ENCODE measurements around the gene EPS8L3. TPM values are rescaled to one million over a fixed set of nuclear protein-coding genes. Genes with fewer than 3 reads are reported as not detected.
A peak's percentile ranks its signal among the peaks of the same experiment; 100 is the strongest.

EPS8L3 gene
- total and polyA plus RNA-seq, 4 donors = 0.46 to 36.7 TPM; not detected in 2

DNA sequence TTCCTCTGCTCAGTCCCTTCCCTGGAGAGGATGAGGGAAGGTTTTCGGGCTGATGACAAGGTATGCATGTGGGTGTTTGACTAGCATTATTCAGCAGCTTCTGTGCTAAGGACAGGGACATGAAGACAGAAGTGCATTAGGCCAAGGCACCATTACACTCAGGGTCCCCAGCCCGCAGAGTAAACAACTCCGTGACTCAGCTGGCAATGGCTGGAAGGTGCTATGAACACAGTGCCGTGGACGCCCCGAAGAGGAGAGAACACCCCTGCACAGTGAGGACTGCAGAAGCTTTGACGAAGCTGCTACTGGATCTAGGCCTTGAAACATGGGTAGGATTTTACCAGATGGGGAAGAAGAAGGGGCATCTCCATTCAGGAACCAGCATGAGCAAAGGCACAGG is 13.7 kb upstream of the EPS8L3 start:
- ATAC-seq (ENCODE audit: low FRiP score) (no peak), DNase-seq (peak in 1 of 2 donors; percentile 63)
- H3K4me1 ChIP-seq (ENCODE audit: control insufficient read depth in 1 of 2, insufficient read depth in 2 of 2, low read length in 2 of 2) = no peaks in the 10 kb centered on the region
- intact Hi-C loops (cut with DNase I) = loop anchor here (1.0 kb wide), 2 partner anchors 206 to 207 kb away; partner anchors contain the start of gene AHCYL1 (in 1 of the 2)
- H3K27me3 ChIP-seq (ENCODE audit: control insufficient read depth in 1 of 2, insufficient read depth in 2 of 2, low read length in 1 of 2) = no peaks in the 10 kb centered on the region
- H3K36me3 ChIP-seq (ENCODE audit: control insufficient read depth in 1 of 2, insufficient read depth in 2 of 2, low read length in 1 of 2) = no peaks in the 10 kb centered on the region
- H3K27ac ChIP-seq (ENCODE audit: low read depth in 1 of 2, low read length in 2 of 2) = no peak overlapping the region
- no peaks in the 10 kb centered on the region for H3K9me3 ChIP-seq (ENCODE audit: control insufficient read depth, low read length)
- no peak overlapping the region for H3K4me3 ChIP-seq (ENCODE audit: low read length in 2 of 2)
- WGBS, 2 donors = 79 to 87% methylated on average over 7 of the region's 7 CpGs

DNA sequence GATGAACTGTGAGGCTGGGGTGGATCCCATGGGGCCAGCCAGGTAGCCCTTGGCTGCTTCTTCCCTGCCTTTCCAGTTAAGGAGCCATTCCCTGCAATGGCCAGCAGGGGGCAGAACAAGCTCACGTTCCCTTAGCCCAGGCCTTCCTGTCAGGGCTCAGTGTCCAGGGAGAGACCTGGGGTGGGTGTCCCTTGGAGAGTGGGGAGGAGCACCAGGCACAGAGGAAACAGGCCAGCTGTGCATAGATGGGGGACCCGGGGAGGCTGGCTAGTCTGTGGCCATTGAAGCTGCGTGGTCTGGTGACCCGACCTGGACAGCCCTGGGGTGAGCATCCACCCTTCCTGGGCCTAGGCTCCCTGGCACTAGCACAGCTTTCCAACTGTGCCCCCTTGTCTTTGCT is 13.2 kb upstream of the EPS8L3 start:
- no peaks in the 10 kb centered on the region for H3K36me3 ChIP-seq (ENCODE audit: control insufficient read depth in 1 of 2, insufficient read depth in 2 of 2, low read length in 1 of 2)
- 25 to 26% methylated on average over 4 of the region's 4 CpGs for WGBS, 2 donors
- no peak overlapping the region for H3K27ac ChIP-seq (ENCODE audit: low read depth in 1 of 2, low read length in 2 of 2)
- no peaks in the 10 kb centered on the region for H3K4me1 ChIP-seq (ENCODE audit: control insufficient read depth in 1 of 2, insufficient read depth in 2 of 2, low read length in 2 of 2)
- no peaks in the 10 kb centered on the region for H3K9me3 ChIP-seq (ENCODE audit: control insufficient read depth, low read length)
- no peak overlapping the region for H3K4me3 ChIP-seq (ENCODE audit: low read length in 2 of 2)
- intact Hi-C loops (cut with DNase I) = loop anchor here (1.0 kb wide), 2 partner anchors 206 to 207 kb away; partner anchors contain the start of gene AHCYL1 (in 1 of the 2)
- no peaks in the 10 kb centered on the region for H3K27me3 ChIP-seq (ENCODE audit: control insufficient read depth in 1 of 2, insufficient read depth in 2 of 2, low read length in 1 of 2)
- ATAC-seq (ENCODE audit: low FRiP score) = peak; percentile 90
- DNase-seq = peak; percentile 86 to 91

DNA sequence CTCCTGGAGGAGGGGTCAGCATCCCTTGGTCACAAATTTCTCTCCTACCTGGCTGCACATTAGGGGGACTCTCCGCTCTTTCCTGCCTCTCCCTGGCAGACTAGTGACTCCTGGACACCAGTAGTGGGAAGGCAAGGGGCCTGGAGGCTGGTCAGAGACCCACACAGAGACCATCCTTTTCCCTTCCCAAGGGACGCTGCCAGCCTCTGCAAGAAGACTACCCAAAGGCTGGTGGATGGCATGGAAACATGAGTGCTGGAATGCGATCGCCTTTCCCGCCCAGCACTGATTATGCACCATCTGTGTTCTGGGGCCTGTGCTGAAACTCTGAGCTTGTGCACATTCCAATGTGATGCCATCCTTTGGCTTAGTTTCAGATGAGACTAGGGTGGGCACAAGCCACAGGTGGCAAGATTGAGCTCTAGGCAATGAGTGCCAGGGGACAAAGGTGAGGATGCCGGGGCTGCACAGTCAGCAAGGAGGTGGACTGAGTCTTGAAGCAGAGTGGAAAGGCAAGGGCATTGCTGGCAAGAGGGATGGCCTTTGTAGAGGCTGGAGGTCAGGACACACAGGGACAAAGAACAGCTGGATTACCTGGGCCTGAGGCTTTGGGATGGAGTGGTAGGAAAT is 12.6 kb upstream of the EPS8L3 start:
- Histone ChIP-seq H3K27me3 (ENCODE audit: control insufficient read depth in 1 of 2, insufficient read depth in 2 of 2, low read length in 1 of 2) (no peaks in the 10 kb centered on the region), H3K4me1 (ENCODE audit: control insufficient read depth in 1 of 2, insufficient read depth in 2 of 2, low read length in 2 of 2) (no peaks in the 10 kb centered on the region), H3K9me3 (ENCODE audit: control insufficient read depth, low read length) (no peaks in the 10 kb centered on the region), H3K36me3 (ENCODE audit: control insufficient read depth in 1 of 2, insufficient read depth in 2 of 2, low read length in 1 of 2) (no peaks in the 10 kb centered on the region), H3K4me3 (ENCODE audit: low read length in 2 of 2) (no peak overlapping the region), H3K27ac (ENCODE audit: low read depth in 1 of 2, low read length in 2 of 2) (no peak overlapping the region)
- no peak for ATAC-seq (ENCODE audit: low FRiP score)
- WGBS, 2 donors = 88 to 93% methylated on average over 6 of the region's 6 CpGs
- peak in 1 of 2 donors; percentile 64 for DNase-seq
- intact Hi-C loops (cut with DNase I) = no loop called here

DNA sequence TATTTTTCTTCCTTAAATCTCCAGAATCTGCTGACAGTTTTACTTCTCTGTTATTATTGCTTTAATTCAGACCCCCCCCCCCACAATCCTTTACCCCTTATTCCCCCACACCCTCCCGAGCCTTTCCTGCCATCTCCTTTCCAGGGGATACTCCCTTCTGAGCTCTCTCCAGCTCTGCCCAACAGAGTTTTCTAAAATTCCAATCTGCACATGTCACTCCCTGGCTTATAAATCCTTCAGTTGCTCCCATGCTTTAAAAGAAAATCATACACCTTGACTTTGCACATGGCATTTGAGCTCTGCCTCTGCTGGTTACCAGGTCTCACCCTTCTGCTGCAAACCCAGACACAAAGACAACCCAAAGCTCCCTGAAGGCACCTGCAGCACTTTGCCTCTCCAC is 11.7 kb upstream of the EPS8L3 start:
- WGBS, 2 donors = 13 to 17% methylated on average over 1 of the region's 1 CpG
- intact Hi-C loops (cut with DNase I) = loop anchor here in 1 of 2 donors (1.0 kb wide), 1 partner anchor 229 kb away; no protein-coding TSS in a partner anchor

DNA sequence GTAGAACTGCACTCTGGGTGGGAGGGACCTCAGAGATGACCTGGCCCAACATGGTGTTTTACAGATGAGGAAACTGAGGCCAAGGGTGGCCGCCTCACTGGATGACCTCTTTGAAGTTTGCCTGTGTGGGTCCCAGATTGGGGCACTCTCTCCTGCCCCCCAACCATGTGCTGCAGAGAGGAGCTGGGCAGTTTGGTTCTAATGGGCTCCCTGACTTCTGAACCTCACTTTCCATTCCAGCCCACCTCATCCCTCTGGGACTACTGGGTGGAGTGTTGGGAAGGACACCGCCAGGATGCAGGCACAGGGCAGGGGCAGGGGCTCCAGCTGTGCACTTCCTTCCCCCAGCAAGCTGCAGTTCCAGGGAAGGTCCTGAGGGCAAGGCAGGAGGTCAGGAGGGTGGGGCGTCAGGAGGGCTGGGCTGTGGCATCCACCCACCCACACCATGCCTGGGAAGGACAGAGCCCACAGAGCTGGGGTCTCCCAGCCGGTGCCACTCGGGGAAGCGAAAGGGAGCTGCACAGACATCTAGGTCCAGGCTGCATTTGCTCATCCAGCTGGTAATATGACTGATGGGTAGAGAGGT is 10.3 kb upstream of the EPS8L3 start:
- Histone ChIP-seq H3K36me3 (ENCODE audit: control insufficient read depth in 1 of 2, insufficient read depth in 2 of 2, low read length in 1 of 2) (no peaks in the 10 kb centered on the region), H3K27ac (ENCODE audit: low read depth in 1 of 2, low read length in 2 of 2) (no peak overlapping the region), H3K9me3 (ENCODE audit: control insufficient read depth, low read length) (no peaks in the 10 kb centered on the region), H3K4me3 (ENCODE audit: low read length in 2 of 2) (no peak overlapping the region), H3K27me3 (ENCODE audit: control insufficient read depth in 1 of 2, insufficient read depth in 2 of 2, low read length in 1 of 2) (no peaks in the 10 kb centered on the region), H3K4me1 (ENCODE audit: control insufficient read depth in 1 of 2, insufficient read depth in 2 of 2, low read length in 2 of 2) (no peaks in the 10 kb centered on the region)
- intact Hi-C loops (cut with DNase I) = loop anchor here (2.0 kb wide), 2 partner anchors 133 to 227 kb away; no protein-coding TSS in a partner anchor
- 55 to 57% methylated on average over 5 to 6 of the region's 6 CpGs for WGBS, 2 donors
- no peak for ATAC-seq (ENCODE audit: low FRiP score)
- peak; percentile 45 to 66 for DNase-seq

More for the DNA sequence above, 11.7 kb upstream of the EPS8L3 start:
- H3K4me3 ChIP-seq (ENCODE audit: low read length in 2 of 2) = no peak overlapping the region
- no peak for DNase-seq
- H3K27me3 ChIP-seq (ENCODE audit: control insufficient read depth in 1 of 2, insufficient read depth in 2 of 2, low read length in 1 of 2) = no peaks in the 10 kb centered on the region
- no peak for ATAC-seq (ENCODE audit: low FRiP score)
- no peaks in the 10 kb centered on the region for H3K9me3 ChIP-seq (ENCODE audit: control insufficient read depth, low read length)
- no peak overlapping the region for H3K27ac ChIP-seq (ENCODE audit: low read depth in 1 of 2, low read length in 2 of 2)
- H3K36me3 ChIP-seq (ENCODE audit: control insufficient read depth in 1 of 2, insufficient read depth in 2 of 2, low read length in 1 of 2) = no peaks in the 10 kb centered on the region
- no peaks in the 10 kb centered on the region for H3K4me1 ChIP-seq (ENCODE audit: control insufficient read depth in 1 of 2, insufficient read depth in 2 of 2, low read length in 2 of 2)

DNA sequence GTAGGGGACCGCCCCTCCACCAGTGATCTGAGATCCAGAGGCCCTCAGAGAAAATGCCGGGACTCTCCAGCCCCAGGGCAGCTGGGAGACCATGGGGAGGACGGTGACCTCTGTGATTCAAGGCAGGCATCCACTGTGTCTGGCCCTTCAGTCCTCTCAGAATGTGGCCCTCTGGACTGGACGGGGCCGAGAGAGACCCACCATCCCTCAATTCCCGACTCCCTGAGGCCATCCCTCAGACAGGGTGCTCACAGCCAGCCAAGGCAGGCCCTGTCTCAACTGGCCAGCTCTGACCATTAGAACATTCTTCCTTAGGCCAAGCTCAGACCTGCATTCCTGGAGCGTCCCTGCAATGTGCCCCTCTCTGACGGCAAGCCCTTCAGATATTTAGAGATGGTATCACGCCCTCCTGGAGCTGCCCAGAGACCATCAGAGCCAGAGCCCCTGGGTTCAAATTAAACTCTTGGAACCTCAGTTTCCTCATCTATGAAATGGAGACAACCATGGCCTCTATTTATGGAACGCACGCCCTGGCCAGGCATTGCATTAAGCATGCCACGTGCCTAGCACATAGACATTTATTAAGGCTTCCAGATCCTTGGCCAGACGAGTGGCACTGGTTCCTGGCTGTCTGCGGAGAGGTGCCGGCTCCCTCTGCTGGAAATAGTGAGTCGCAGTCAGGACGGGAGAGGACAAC is 9.6 kb upstream of the EPS8L3 start:
- no peaks in the 10 kb centered on the region for H3K36me3 ChIP-seq (ENCODE audit: control insufficient read depth in 1 of 2, insufficient read depth in 2 of 2, low read length in 1 of 2)
- 40 to 42% methylated on average over 17 of the region's 17 CpGs for WGBS, 2 donors
- no peak overlapping the region for H3K27ac ChIP-seq (ENCODE audit: low read depth in 1 of 2, low read length in 2 of 2)
- no peaks in the 10 kb centered on the region for H3K27me3 ChIP-seq (ENCODE audit: control insufficient read depth in 1 of 2, insufficient read depth in 2 of 2, low read length in 1 of 2)
- H3K4me1 ChIP-seq (ENCODE audit: control insufficient read depth in 1 of 2, insufficient read depth in 2 of 2, low read length in 2 of 2) = no peaks in the 10 kb centered on the region
- ATAC-seq (ENCODE audit: low FRiP score) (peak; percentile 89), DNase-seq (peak; percentile 90)
- intact Hi-C loops (cut with DNase I) = loop anchor here (2.0 kb wide), 2 partner anchors 133 to 227 kb away; no protein-coding TSS in a partner anchor
- H3K4me3 ChIP-seq (ENCODE audit: low read length in 2 of 2) = no peak overlapping the region
- H3K9me3 ChIP-seq (ENCODE audit: control insufficient read depth, low read length) = no peaks in the 10 kb centered on the region

DNA sequence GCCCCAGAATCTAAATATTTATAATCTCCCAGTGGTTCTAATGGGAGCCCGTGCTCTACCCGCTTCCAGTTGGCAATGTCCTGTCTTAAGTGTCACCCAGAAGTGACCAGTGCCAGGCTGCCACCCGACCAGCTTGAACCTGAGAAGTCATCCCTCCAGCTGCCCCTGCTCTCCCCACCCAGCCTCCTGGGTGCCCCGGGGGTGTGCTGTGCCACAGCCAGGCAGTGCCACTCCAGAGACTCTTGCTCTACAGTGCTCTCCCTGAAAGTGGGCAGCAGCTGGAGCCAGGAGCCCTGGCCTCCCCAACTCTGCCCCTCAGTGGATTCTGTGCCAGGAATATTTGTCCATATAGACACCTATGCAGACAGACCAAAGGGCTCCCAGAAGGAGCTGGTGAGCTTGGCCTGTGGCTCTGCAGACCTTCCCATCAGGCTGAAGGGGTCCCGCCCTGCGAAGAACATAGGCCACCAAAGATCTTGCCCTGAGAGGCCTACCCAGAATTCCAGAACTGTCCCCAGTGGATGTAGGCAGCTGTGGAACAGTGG is 9.0 kb upstream of the EPS8L3 start:
- no peaks in the 10 kb centered on the region for H3K27me3 ChIP-seq (ENCODE audit: control insufficient read depth in 1 of 2, insufficient read depth in 2 of 2, low read length in 1 of 2)
- 90 to 93% methylated on average over 6 of the region's 6 CpGs for WGBS, 2 donors
- no peak for ATAC-seq (ENCODE audit: low FRiP score)
- intact Hi-C loops (cut with DNase I) = loop anchor here (2.0 kb wide), 2 partner anchors 132 to 226 kb away; no protein-coding TSS in a partner anchor
- no peaks in the 10 kb centered on the region for H3K4me1 ChIP-seq (ENCODE audit: control insufficient read depth in 1 of 2, insufficient read depth in 2 of 2, low read length in 2 of 2)
- H3K27ac ChIP-seq (ENCODE audit: low read depth in 1 of 2, low read length in 2 of 2) = no peak overlapping the region
- no peaks in the 10 kb centered on the region for H3K9me3 ChIP-seq (ENCODE audit: control insufficient read depth, low read length)
- no peaks in the 10 kb centered on the region for H3K36me3 ChIP-seq (ENCODE audit: control insufficient read depth in 1 of 2, insufficient read depth in 2 of 2, low read length in 1 of 2)
- peak in 1 of 2 donors; percentile 69 for DNase-seq
- no peak overlapping the region for H3K4me3 ChIP-seq (ENCODE audit: low read length in 2 of 2)

DNA sequence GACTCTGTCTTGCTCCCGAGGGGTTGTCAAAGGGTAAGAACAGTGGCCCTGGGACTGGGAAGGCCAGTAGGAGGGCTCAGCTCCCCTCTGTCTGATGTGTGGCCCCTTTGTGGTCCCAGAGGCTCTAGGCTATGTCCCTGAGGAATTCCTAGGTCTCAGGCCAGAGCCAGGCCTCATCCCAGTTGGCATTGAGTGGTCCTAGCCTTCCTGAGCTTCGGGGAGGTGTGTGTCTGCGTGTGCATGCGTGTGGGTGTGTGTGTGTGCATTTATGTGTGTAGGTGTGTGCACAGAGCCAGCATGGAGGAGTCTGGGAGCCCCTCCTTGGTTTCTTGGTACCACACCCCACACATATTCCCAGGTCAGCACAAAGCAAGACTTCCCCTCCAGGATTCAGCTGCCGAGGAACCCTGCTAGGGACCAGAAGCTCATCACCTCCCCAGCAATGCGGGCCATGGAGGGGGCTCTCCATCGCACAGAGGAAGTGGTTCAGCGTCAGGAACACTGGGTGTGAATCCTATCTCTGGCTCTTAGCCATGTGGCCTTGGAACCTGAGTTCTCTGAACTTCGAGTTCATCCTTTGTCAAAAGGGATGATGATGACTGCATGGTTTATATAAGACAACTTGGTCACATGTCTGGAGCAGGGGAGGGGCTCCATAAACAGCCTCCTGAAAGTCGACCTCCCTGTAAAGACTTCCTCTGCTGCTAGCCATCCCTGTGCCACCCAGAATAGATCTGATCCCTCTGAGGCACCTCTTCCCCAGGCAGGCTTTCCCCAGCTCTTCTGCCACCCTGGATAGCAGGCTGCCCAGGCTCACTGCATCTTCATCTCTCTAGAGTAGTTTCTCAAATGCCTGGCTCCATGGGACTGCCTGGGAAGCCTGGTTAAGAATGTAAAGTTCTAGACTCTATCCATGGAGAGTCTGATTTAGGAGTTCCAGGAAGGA is 8.3 kb upstream of the EPS8L3 start:
- no peak for ATAC-seq (ENCODE audit: low FRiP score)
- 85 to 88% methylated on average over 10 of the region's 10 CpGs for WGBS, 2 donors

More for the DNA sequence above, 8.3 kb upstream of the EPS8L3 start:
- Histone ChIP-seq H3K36me3 (ENCODE audit: control insufficient read depth in 1 of 2, insufficient read depth in 2 of 2, low read length in 1 of 2) (no peaks in the 10 kb centered on the region), H3K4me3 (ENCODE audit: low read length in 2 of 2) (no peak overlapping the region), H3K27ac (ENCODE audit: low read depth in 1 of 2, low read length in 2 of 2) (no peak overlapping the region), H3K9me3 (ENCODE audit: control insufficient read depth, low read length) (no peaks in the 10 kb centered on the region), H3K4me1 (ENCODE audit: control insufficient read depth in 1 of 2, insufficient read depth in 2 of 2, low read length in 2 of 2) (no peaks in the 10 kb centered on the region), H3K27me3 (ENCODE audit: control insufficient read depth in 1 of 2, insufficient read depth in 2 of 2, low read length in 1 of 2) (no peaks in the 10 kb centered on the region)
- peak in 1 of 2 donors; percentile 63 for DNase-seq
- intact Hi-C loops (cut with DNase I) = loop anchor here (2.0 kb wide), 2 partner anchors 131 to 225 kb away; no protein-coding TSS in a partner anchor

All from aorta (tissue), 5 donors.